Motor neuron (in vitro differentiated cells): ENCODE results near the gene BICD1. TPM values are rescaled to one million over a fixed set of nuclear protein-coding genes. Genes with fewer than 3 reads are reported as not detected.
A peak's percentile ranks its signal among the peaks of the same experiment; 100 is the strongest.

Source experiments
- ATAC-seq, 8 experiments: fragments of 200-7000 bp; cut with Tn5 transposase; replicated peaks in 6 of 8; 2 replicates each; pipeline ENCODE4 v1.8.0; 2021; ENCODE audit warnings: mild to moderate bottlenecking in 8 of 8, moderate library complexity in 8 of 8
- H3K27ac ChIP-seq, 2 donors: fragments of 250-450 bp; sonication (Bioruptor Pico); 2 replicates each; pipeline ENCODE4 v1.9.0; 2021; ENCODE audit warnings: antibody characterized with exemption in 2 of 2, mild to moderate bottlenecking in 2 of 2, moderate library complexity in 1 of 2
- H3K4me1 ChIP-seq, 2 donors: fragments of 250-450 bp; sonication (Bioruptor Pico); replicated peaks in 1 of 2; 2 replicates each; pipeline ENCODE4 v1.6.1; 2021; ENCODE audit warnings: antibody characterized with exemption in 2 of 2, mild to moderate bottlenecking in 2 of 2, moderate library complexity in 1 of 2
- H3K4me3 ChIP-seq, 5 donors: fragments of 250-450 bp; sonication (Bioruptor Pico); 2 replicates each; pipeline ENCODE4 v1.9.0; 2021; ENCODE audit warnings: antibody characterized with exemption in 5 of 5, mild to moderate bottlenecking in 5 of 5, moderate library complexity in 4 of 5
- WGBS, 10 experiments: fragments of 450-650 bp; shearing (Covaris generic); methylation state at CpG; one replicate each; pipeline ENCODE4 v1.0.0; 2022; 5-methylcytosine and 5-hydroxymethylcytosine counted together
- in situ Hi-C, 9 experiments: fragments of 400-800 bp; cut with MboI; loops; one replicate each; pipeline ENCODE4 v1.15.0; 2021; ENCODE audit warnings: low sequenced_read_pairs in 9 of 9, low pct_unique_long_range_greater_than_20kb in 2 of 9; ENCODE audit not compliant: unreplicated experiment in 9 of 9
- total RNA-seq, 8 experiments: library from RNA; unstranded; fragments of 300-600 nt; gene quantifications; 2 replicates each; pipeline versions ENCODE4 v1.2.3 to v1.2.4, GENCODE V29; 2022

Gene BICD1
- total RNA-seq, 8 experiments from 2014 or later = 5.1 to 63.4 (median 27.8) TPM

- Histone ChIP-seq H3K27ac (peak overlapping the region; percentile 5 to 47), H3K4me3 (no peak overlapping the region), H3K4me1 (peaks cover 21 to 36% of the 10 kb centered on the region in 2 donors)
- WGBS, 10 experiments = 14 to 74% (median 70%) methylated on average over 3 of the region's 3 CpGs; no CpG with 5 or more reads in 5 of the 10 experiments
- ATAC-seq = peak in 5 of 8 experiments; percentile 45 to 74 (median 67)
- in situ Hi-C loops = no loop called here
These were observed 48.4 kb downstream of the BICD1 start for GRCh38 chr12:32155041-32155440.

- in situ Hi-C loops = no loop called here
These were observed 49.4 kb downstream of the BICD1 start for GRCh38 chr12:32155961-32156529.

GRCh38 chr12:32158525-32158924 lies 51.9 kb downstream of the BICD1 start:
- in situ Hi-C loops = no loop called here
- ATAC-seq = no peak
- Histone ChIP-seq H3K4me1 (peaks cover 21 to 54% of the 10 kb centered on the region in 2 donors), H3K4me3 (no peak overlapping the region), H3K27ac (no peak overlapping the region)
- WGBS, 10 experiments = 80 to 100% (median 92%) methylated on average over 1 of the region's 1 CpG; no CpG with 5 or more reads in 6 of the 10 experiments

More at GRCh38 chr12:32155961-32156529, 49.4 kb downstream of the BICD1 start:
- H3K4me3 ChIP-seq = no peak overlapping the region
- peak in 7 of 8 experiments; percentile 55 to 89 (median 73) for ATAC-seq
- H3K27ac ChIP-seq = peak overlapping the region; percentile 5 to 39
- peaks cover 21 to 42% of the 10 kb centered on the region in 2 donors for H3K4me1 ChIP-seq
- WGBS, 10 experiments = 14 to 87% (median 48%) methylated on average over 2 to 4 of the region's 4 CpGs; no CpG with 5 or more reads in 3 of the 10 experiments

- 80 to 100% (median 97%) methylated on average over 1 to 5 of the region's 6 CpGs; no CpG with 5 or more reads in 5 of the 10 experiments for WGBS, 10 experiments
- no peak for ATAC-seq
- no peak overlapping the region for H3K4me3 ChIP-seq
- H3K27ac ChIP-seq = no peak overlapping the region
- peaks cover 18 to 49% of the 10 kb centered on the region in 2 donors for H3K4me1 ChIP-seq
- in situ Hi-C loops = no loop called here
These were observed 52.7 kb downstream of the BICD1 start for GRCh38 chr12:32159381-32159780.

GRCh38 chr12:32159925-32160324 lies 53.3 kb downstream of the BICD1 start:
- Histone ChIP-seq H3K27ac (no peak overlapping the region), H3K4me3 (no peak overlapping the region), H3K4me1 (peaks cover 13 to 43% of the 10 kb centered on the region in 2 donors)
- peak in 1 of 8 experiments; percentile 35 for ATAC-seq
- WGBS, 10 experiments = 38 to 100% (median 89%) methylated on average over 1 to 3 of the region's 3 CpGs; no CpG with 5 or more reads in 2 of the 10 experiments
- in situ Hi-C loops = no loop called here

- peak in 5 of 8 experiments; percentile 48 to 74 (median 72) for ATAC-seq
- 56 to 100% (median 87%) methylated on average over 1 to 5 of the region's 5 CpGs; no CpG with 5 or more reads in 1 of the 10 experiments for WGBS, 10 experiments
- in situ Hi-C loops = no loop called here
- H3K4me3 ChIP-seq = no peak overlapping the region
- H3K4me1 ChIP-seq = peaks cover 6 to 32% of the 10 kb centered on the region in 2 donors
- no peak overlapping the region for H3K27ac ChIP-seq
These were observed 54.4 kb downstream of the BICD1 start for GRCh38 chr12:32161058-32161457.

GRCh38 chr12:32163596-32163995 lies 56.9 kb downstream of the BICD1 start:
- 60 to 100% (median 94%) methylated on average over 1 to 2 of the region's 2 CpGs; no CpG with 5 or more reads in 1 of the 10 experiments for WGBS, 10 experiments
- Histone ChIP-seq H3K4me3 (no peak overlapping the region), H3K27ac (no peak overlapping the region), H3K4me1 (peaks cover 0 to 18% of the 10 kb centered on the region in 2 donors)
- in situ Hi-C loops = no loop called here
- ATAC-seq = no peak

- Histone ChIP-seq H3K4me1 (peaks cover 0 to 8% of the 10 kb centered on the region in 2 donors), H3K27ac (no peak overlapping the region), H3K4me3 (no peak overlapping the region)
- WGBS, 10 experiments = 92 to 100% (median 96%) methylated on average over 1 to 4 of the region's 4 CpGs; no CpG with 5 or more reads in 5 of the 10 experiments
- in situ Hi-C loops = no loop called here
- ATAC-seq = no peak
These were observed 59.9 kb downstream of the BICD1 start for GRCh38 chr12:32166510-32166909.

GRCh38 chr12:32170437-32170998 lies 63.9 kb downstream of the BICD1 start:
- H3K27ac ChIP-seq = no peak overlapping the region

GRCh38 chr12:32171211-32171610 lies 64.6 kb downstream of the BICD1 start:
- WGBS, 10 experiments = 33 to 100% (median 79%) methylated on average over 1 to 5 of the region's 7 CpGs; no CpG with 5 or more reads in 2 of the 10 experiments
- in situ Hi-C loops = no loop called here
- no peak for ATAC-seq

More at GRCh38 chr12:32170437-32170998, 63.9 kb downstream of the BICD1 start:
- in situ Hi-C loops = no loop called here
- no peaks in the 10 kb centered on the region for H3K4me1 ChIP-seq
- no peak for ATAC-seq
- 79 to 100% (median 92%) methylated on average over 1 to 6 of the region's 6 CpGs; no CpG with 5 or more reads in 1 of the 10 experiments for WGBS, 10 experiments
- H3K4me3 ChIP-seq = no peak overlapping the region

GRCh38 chr12:32176606-32177005 lies 70.0 kb downstream of the BICD1 start:
- in situ Hi-C loops = loop anchor here in 1 of 9 experiments (25.0 kb wide), 1 partner anchor 89 kb away; no protein-coding TSS in a partner anchor
- Histone ChIP-seq H3K27ac (no peak overlapping the region), H3K4me1 (peaks cover 8 to 9% of the 10 kb centered on the region in 2 donors), H3K4me3 (no peak overlapping the region)
- no peak for ATAC-seq
- WGBS, 10 experiments = 87 to 100% (median 100%) methylated on average over 2 of the region's 2 CpGs; no CpG with 5 or more reads in 1 of the 10 experiments

More at GRCh38 chr12:32171211-32171610, 64.6 kb downstream of the BICD1 start:
- Histone ChIP-seq H3K27ac (no peak overlapping the region), H3K4me1 (no peaks in the 10 kb centered on the region), H3K4me3 (no peak overlapping the region)

GRCh38 chr12:32178341-32179010 lies 71.8 kb downstream of the BICD1 start:
- 44 to 82% (median 49%) methylated on average over 2 to 4 of the region's 6 CpGs; no CpG with 5 or more reads in 6 of the 10 experiments for WGBS, 10 experiments
- peaks cover 8 to 9% of the 10 kb centered on the region in 2 donors for H3K4me1 ChIP-seq
- no peak overlapping the region for H3K4me3 ChIP-seq
- ATAC-seq = peak in 6 of 8 experiments; percentile 28 to 69 (median 62)
- in situ Hi-C loops = loop anchor here in 1 of 9 experiments (25.0 kb wide), 1 partner anchor 91 kb away; no protein-coding TSS in a partner anchor
- H3K27ac ChIP-seq = no peak overlapping the region
